ENCODE data around the gene TBX1.

Gene TBX1

DNA sequence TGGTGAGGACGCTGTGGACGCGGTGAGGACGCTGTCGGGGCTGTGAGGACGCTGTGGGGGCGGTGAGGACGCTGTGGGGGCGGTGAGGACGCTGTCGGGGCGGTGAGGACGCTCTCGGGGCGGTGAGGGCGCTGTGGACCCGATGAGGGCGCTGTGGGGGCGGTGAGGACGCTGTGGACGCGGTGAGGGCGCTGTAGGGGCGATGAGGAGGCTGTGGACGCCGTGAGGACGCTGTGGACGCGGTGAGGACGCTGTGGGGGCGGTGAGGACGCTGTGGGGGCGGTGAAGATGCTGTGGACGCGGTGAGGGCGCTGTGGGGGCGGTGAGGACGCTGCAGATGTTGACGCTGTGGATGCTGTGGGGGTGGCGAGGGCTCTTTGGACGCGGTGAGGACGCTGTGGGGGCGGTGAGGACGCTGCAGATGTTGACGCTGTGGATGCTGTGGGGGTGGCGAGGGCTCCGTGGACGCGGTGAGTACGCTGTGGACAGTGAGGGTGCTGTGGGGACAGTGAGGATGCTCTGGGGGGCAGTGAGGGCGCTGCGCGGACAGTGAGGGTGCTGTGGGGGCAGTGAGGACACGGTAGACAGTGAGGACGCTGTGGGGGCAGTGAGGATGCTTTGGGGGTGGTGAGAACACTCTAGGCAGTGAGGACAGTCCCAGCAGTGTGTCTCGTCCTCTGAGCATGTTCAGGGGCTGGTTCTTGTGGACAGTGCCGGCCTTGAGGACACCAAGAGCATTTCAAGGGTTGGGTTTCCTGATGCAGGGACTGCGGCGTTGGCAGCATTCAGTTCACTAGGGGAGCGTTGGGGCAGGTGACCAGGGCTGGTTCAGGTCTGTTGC, 33.0 kb upstream of the TBX1 start:
- Histone ChIP-seq H3K9me3 (ENCODE audit: severe bottlenecking) (no peaks in the 10 kb centered on the region), H3K27ac (no peak overlapping the region), H3K27me3 (ENCODE audit: insufficient read depth, low read depth, severe bottlenecking) (no peaks in the 10 kb centered on the region), H3K36me3 (peaks cover 9% of the 10 kb centered on the region), H3K4me3 (ENCODE audit: low read depth, low read length) (no peak overlapping the region)
- DNase-seq, result no peak
- TF ChIP-seq, protein P1, sequence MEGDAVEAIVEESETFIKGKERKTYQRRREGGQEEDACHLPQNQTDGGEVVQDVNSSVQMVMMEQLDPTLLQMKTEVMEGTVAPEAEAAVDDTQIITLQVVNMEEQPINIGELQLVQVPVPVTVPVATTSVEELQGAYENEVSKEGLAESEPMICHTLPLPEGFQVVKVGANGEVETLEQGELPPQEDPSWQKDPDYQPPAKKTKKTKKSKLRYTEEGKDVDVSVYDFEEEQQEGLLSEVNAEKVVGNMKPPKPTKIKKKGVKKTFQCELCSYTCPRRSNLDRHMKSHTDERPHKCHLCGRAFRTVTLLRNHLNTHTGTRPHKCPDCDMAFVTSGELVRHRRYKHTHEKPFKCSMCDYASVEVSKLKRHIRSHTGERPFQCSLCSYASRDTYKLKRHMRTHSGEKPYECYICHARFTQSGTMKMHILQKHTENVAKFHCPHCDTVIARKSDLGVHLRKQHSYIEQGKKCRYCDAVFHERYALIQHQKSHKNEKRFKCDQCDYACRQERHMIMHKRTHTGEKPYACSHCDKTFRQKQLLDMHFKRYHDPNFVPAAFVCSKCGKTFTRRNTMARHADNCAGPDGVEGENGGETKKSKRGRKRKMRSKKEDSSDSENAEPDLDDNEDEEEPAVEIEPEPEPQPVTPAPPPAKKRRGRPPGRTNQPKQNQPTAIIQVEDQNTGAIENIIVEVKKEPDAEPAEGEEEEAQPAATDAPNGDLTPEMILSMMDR (IDR thresholded peaks at IDR 0.05; ENCODE audit: low read depth, low read length), result peak; percentile 26; the same call in 1 of the 2 replicates

DNA sequence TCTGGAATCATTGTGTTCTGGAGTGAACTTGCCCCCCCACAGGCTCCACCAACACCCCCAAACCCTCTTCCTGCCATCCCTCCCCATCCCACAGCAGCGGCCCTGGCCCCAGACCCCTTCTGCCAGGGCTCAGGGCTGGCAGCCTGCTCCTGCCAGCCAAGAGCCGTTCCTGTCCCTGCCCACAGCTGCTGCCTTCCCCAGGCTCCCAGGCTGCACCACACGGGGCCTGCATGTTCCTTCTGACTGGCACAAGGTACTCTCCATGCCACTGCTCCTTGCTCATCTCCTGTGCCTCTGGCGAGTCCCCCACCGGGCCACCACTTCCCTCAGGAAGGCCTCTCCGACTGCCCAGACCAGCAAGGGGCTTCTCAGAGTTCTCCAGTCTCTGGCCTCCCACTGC, 32.3 kb upstream of the TBX1 start:
- H3K36me3 ChIP-seq, result peaks cover 3% of the 10 kb centered on the region; the same call in 1 of the 2 replicates
- DNase-seq, result no peak
- H3K9me3 ChIP-seq (ENCODE audit: severe bottlenecking), result no peaks in the 10 kb centered on the region
- TF ChIP-seq, protein P1 (IDR thresholded peaks at IDR 0.05; ENCODE audit: low read depth, low read length), result no peak
- no peak overlapping the region for H3K27ac ChIP-seq
- H3K4me3 ChIP-seq (ENCODE audit: low read depth, low read length), result no peak overlapping the region
- H3K27me3 ChIP-seq (ENCODE audit: insufficient read depth, low read depth, severe bottlenecking), result no peaks in the 10 kb centered on the region

DNA sequence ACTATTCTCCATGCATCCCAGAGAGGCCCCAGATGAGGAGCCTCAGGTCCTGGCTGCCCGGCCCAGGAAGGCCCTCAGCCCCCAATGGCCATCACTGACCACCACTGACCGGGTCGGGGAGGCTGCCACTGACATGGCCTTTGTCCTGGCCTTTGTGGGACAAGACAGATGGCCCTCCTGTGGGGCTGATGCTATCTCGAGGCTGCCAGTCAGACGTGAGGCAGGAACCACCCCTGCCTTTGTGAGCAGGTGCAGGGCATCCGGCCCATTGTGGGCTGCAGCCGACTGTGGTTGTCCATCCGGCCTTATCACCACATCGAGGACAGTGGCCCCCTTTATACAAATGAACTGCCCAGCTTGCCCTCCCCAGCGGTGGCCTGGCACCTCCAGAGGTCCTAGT, 31.7 kb upstream of the TBX1 start:
- TF ChIP-seq, protein P1 (IDR thresholded peaks at IDR 0.05; ENCODE audit: low read depth, low read length), result no peak
- no peaks in the 10 kb centered on the region for H3K27me3 ChIP-seq (ENCODE audit: insufficient read depth, low read depth, severe bottlenecking)
- DNase-seq, result no peak
- no peaks in the 10 kb centered on the region for H3K9me3 ChIP-seq (ENCODE audit: severe bottlenecking)
- no peaks in the 10 kb centered on the region for H3K36me3 ChIP-seq
- H3K27ac ChIP-seq, result no peak overlapping the region
- H3K4me3 ChIP-seq (ENCODE audit: low read depth, low read length), result no peak overlapping the region

DNA sequence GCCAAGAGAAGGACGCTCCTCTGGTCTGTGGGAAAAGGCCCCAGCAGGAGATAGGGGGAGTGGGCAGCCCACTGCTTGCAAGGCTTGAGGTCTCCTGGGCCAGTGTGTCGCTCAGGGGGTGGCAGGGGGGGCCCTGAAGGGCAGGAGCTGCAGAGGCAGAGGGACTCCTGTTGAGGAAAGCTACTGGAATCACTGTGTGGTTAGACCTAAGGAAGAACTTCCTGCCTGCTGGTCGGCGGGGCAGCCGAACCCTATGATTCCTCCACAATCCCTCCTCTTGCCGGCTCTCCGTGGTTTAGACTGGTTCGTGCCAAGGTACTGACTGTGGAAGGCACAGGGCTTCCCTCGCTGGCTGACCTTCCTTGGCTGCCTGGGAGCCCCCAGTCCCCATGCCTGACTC, 31.1 kb upstream of the TBX1 start:
- TF ChIP-seq, protein P1 (IDR thresholded peaks at IDR 0.05; ENCODE audit: low read depth, low read length), result no peak
- no peak overlapping the region for H3K4me3 ChIP-seq (ENCODE audit: low read depth, low read length)
- H3K27me3 ChIP-seq (ENCODE audit: insufficient read depth, low read depth, severe bottlenecking), result no peaks in the 10 kb centered on the region
- no peak for DNase-seq
- H3K36me3 ChIP-seq, result no peaks in the 10 kb centered on the region
- no peaks in the 10 kb centered on the region for H3K9me3 ChIP-seq (ENCODE audit: severe bottlenecking)
- no peak overlapping the region for H3K27ac ChIP-seq

DNA sequence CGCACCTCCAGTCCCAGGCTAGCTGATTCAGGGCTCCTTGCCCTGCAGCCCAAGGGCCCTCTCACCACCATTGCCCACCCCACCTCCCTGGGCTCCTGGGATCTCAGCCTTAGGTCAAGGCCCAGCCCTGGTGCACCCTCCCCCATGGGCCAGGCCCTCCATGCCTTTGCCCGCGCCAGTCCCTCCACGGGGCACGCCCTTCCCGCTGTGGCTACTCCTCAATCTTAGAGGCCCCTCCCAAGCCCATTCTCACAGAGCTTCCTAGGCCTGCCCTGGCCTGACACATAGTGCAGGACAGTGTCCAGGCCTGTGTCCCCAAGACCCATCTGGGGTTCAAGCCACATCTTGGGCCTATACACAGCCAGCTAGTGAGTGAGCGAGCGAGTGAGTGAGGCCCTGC, 30.4 kb upstream of the TBX1 start:
- no peaks in the 10 kb centered on the region for H3K27me3 ChIP-seq (ENCODE audit: insufficient read depth, low read depth, severe bottlenecking)
- no peaks in the 10 kb centered on the region for H3K9me3 ChIP-seq (ENCODE audit: severe bottlenecking)

More for the DNA sequence above, 30.4 kb upstream of the TBX1 start:
- TF ChIP-seq, protein P1 (IDR thresholded peaks at IDR 0.05; ENCODE audit: low read depth, low read length), result no peak
- Histone ChIP-seq H3K36me3 (no peaks in the 10 kb centered on the region), H3K27ac (no peak overlapping the region), H3K4me3 (ENCODE audit: low read depth, low read length) (no peak overlapping the region)
- DNase-seq, result no peak

All from WERI-Rb-1 (cell line).